Thyroid gland (tissue), 4 donors: Measurements from ENCODE around the gene PWP1.

Experiments used
- POLR2A ChIP-seq, 2 donors: fragments of 450-650 bp; IDR thresholded peaks; one replicate each; pipeline ENCODE4 v1.6.1; 2017; ENCODE audit warnings: antibody characterized with exemption in 2 of 2, mild to moderate bottlenecking in 2 of 2, moderate library complexity in 1 of 2
- TF ChIP-seq, protein P1 (sequence below), 6 experiments: fragments of 200-600 bp in 3 of 6; fragments of 450-650 bp in 3 of 6; sonication (generic) in 3 of 6; IDR thresholded peaks; one replicate each; pipeline ENCODE4 v1.5.1; 2016 to 2019; ENCODE audit warnings: antibody characterized with exemption in 6 of 6, mild to moderate bottlenecking in 2 of 6, inconsistent platforms in 1 of 6, moderate library complexity in 1 of 6

DNA sequence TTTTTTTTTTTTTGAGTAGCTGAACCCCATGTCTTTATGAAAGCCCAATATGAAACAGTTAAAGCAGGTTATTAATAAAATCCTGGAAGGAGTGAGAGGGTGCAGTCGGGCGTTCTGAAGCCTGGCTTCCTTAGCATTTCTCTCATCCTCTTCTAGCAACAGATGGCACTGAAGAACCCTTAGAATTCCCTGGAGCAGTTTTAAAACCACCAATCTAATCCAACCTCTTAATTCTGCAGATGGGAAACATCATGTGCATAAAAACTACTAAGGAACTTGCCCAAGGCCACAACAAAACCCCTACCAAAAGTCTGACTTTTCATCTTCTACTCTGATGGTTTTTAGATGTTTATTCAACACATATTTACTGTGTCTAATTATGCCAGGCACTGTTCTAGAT is 50.2 kb downstream of the PWP1 start:
- no peak for TF ChIP-seq POLR2A (IDR thresholded peaks at IDR 0.05)
- TF ChIP-seq, protein P1, sequence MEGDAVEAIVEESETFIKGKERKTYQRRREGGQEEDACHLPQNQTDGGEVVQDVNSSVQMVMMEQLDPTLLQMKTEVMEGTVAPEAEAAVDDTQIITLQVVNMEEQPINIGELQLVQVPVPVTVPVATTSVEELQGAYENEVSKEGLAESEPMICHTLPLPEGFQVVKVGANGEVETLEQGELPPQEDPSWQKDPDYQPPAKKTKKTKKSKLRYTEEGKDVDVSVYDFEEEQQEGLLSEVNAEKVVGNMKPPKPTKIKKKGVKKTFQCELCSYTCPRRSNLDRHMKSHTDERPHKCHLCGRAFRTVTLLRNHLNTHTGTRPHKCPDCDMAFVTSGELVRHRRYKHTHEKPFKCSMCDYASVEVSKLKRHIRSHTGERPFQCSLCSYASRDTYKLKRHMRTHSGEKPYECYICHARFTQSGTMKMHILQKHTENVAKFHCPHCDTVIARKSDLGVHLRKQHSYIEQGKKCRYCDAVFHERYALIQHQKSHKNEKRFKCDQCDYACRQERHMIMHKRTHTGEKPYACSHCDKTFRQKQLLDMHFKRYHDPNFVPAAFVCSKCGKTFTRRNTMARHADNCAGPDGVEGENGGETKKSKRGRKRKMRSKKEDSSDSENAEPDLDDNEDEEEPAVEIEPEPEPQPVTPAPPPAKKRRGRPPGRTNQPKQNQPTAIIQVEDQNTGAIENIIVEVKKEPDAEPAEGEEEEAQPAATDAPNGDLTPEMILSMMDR (IDR thresholded peaks at IDR 0.05) = no peak
